NCI-H2171 (cell line): ENCODE results near the gene SOD1.
"Not testable (repeated sequence)": the region's sequence is repeated elsewhere in the genome, so short reads cannot be mapped to it uniquely, and the experiment has no call there.

ENCODE experiments used
- DNase-seq: peaks from one replicate; lab custom pipeline; 2025; lab: John Stamatoyannopoulos, UW

Gene SOD1

DNA sequence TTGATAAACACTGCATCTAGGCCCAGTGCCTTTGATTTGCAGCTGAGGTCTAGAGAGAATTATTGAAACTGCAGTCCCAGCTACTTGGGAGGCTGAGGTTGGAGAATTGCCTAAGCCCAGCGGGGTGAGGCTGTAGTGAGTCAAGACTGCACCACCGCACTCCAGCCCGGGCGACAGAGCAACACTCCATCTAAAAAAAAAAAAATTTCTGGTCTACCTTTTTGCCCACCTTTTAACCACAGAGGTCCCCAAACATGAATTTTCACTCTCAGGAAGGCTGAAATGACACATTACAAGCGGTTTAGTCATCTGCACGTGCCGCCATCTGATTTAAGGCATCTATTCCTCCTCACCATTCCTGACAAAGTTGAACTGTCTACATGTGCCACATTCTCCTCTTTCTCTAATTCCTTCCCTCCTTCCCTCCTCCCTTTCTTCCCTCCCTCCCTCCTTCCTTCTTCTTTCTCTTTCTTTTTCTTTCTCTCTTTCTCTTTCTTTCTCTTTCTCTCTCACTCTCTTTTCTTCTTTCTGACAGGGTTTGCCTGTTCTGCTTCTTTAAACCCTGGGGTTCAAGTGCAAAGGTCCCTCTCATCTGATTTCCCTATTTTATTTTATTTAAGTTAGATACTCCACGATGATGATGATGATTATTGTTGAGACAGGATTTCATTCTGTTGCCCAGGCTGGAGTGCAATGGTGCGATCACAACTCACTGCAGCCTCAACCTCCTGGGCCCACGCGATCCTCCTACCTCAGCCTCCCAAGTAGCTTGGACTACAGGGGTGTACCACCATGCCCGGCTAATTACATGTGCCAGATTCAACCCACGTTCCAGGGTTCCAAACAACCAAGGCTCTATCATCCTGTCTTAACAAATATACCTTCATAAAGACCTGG lies 3.0 kb upstream of the SOD1 start:
- no peak for DNase-seq

DNA sequence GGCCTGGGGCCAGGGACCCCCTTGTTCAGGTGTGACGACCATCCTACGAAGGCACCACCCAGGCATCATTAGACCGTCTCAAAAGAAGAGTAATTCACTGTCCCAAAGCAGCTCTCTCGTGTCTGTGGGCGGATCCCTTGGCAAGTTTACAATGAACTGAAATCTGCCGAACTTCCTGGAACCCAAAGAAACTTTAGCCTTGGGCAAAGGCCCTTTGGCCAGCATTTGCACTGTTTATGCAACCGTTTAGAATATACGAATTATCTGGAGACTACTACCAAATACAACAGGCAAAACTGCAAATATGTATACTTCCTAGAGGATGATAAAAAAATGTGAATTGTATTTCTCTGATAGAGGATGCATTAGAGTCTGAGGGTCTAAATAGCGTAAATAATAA lies 1.4 kb upstream of the SOD1 start:
- no peak for DNase-seq

DNA sequence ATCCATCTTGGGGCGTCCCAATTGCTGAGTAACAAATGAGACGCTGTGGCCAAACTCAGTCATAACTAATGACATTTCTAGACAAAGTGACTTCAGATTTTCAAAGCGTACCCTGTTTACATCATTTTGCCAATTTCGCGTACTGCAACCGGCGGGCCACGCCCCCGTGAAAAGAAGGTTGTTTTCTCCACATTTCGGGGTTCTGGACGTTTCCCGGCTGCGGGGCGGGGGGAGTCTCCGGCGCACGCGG lies 282 bp upstream of the SOD1 start:
- no peak for DNase-seq

DNA sequence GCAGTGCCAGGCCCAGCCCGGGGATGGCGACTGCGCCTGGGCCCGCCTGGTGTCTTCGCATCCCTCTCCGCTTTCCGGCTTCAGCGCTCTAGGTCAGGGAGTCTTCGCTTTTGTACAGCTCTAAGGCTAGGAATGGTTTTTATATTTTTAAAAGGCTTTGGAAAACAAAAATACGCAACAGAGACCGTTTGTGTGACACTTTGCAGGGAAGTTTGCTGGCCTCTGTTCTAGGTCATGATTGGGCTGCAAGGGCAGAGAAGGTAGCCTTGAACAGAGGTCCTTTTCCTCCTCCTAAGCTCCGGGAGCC lies 719 bp downstream of the SOD1 start:
- peak; percentile 10 for DNase-seq

DNA sequence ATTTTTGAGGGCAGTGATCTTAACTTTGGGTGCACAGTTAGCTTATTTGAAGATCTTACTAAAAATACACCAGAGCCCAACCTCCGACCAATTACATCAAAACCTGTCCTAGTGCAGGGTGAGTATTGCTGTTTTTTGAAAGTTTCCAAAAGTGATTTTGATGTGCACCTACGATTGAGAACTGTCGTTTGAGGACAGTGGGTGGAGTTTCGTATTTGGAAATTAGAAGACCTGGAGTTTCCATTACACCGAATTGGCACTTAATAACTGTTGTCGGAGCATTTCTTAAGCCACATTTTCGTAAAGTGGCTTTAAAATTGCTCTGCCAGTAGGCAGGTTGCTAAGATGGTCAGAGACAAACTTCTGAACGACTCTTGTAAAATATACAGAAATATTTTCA lies 1.1 kb downstream of the SOD1 start:
- no peak for DNase-seq

DNA sequence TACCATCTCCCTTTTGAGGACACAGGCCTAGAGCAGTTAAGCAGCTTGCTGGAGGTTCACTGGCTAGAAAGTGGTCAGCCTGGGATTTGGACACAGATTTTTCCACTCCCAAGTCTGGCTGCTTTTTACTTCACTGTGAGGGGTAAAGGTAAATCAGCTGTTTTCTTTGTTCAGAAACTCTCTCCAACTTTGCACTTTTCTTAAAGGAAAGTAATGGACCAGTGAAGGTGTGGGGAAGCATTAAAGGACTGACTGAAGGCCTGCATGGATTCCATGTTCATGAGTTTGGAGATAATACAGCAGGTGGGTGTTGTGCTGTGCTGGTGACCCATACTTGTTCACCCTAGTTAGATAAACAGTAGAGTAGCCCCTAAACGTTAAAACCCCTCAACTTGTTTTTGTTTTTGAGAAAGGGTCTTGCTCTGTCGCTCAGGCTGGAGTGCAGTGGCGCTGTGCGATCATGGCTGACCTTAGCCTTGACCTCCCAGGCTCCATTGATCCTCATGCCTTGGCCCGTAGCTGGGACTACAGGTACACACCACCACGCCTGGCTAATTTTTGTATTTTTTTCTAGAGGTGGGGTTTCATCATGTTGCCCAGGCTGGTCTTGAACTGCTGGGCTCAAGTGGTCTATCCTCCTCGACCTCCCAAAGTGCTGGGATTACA lies 4.2 kb downstream of the SOD1 start:
- DNase-seq = no peak

DNA sequence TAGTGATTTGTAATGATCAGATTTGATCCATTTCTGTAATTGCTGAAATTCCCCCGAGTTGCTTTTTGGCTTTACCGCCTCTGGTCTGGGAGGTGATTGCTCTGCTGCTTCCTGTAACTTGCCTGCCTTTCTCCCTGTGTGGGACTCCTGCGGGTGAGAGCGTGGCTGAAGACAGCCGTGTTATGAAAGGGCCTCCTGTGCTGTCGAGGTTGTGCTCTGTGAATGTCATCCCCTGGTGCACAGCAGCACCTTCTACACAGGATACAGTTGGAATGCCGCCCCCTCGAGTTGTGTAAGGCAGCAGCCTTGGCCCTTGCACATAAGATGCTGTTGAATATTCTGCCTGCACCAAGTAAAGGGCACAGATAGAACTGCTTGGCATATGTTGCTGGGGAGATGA lies 5.9 kb downstream of the SOD1 start:
- no peak for DNase-seq

DNA sequence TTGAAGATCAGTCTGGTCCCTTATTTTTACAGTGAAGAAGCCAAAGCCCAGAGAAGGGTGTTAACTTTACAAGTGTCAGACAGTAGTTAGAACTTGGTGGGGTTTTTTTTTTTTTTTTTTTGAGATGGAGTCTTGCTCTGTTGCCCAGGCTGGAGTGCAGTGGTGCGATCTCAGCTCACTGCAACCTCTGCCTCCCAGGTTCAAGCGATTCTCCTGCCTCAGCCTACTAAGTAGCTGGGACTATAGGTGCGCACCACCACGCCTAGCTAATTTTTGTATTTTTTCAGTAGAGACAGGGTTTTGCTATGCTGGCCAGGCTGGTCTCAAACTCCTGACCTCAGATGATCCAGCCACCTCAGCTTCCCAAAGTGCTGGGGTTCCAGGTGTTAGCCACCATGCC lies 6.4 kb downstream of the SOD1 start:
- not testable (repeated sequence) for DNase-seq

DNA sequence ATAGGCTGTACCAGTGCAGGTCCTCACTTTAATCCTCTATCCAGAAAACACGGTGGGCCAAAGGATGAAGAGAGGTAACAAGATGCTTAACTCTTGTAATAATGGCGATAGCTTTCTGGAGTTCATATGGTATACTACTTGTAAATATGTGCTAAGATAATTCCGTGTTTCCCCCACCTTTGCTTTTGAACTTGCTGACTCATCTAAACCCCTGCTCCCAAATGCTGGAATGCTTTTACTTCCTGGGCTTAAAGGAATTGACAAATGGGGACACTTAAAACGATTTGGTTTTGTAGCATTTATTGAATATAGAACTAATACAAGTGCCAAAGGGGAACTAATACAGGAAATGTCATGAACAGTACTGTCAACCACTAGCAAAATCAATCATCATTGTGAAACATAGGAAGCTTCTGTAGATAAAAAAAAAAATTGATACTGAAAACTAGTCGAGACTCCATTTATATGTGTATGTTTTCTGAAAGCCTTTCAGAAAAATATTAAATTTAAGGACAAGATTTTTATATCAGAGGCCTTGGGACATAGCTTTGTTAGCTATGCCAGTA lies 7.0 kb downstream of the SOD1 start:
- no peak for DNase-seq

DNA sequence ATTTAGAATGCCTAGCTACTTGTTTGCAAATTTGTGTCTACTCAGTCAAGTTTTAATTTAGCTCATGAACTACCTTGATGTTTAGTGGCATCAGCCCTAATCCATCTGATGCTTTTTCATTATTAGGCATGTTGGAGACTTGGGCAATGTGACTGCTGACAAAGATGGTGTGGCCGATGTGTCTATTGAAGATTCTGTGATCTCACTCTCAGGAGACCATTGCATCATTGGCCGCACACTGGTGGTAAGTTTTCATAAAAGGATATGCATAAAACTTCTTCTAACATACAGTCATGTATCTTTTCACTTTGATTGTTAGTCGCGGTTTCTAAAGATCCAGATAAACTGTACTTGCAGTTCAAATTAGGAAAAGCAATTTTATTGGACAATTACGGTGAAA lies 7.6 kb downstream of the SOD1 start:
- no peak for DNase-seq

DNA sequence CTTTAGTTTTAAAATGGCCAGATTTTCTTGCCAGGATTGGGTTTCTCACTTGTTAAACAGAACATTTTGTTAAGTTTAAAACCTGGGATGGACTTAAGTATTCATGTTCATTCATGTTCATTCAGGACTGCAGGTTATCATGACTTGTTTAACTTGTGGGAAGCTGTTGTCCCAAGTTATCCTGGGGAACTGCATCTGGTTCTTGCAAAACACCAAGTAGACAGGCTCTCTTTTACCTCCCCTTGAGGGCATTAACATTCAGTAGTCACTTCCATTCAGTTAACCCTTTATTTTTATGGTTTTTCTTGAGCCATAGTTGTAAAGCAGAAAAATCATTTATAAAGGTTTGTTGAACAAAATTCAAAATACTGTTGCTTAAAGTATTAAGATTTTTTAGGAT lies 8.1 kb downstream of the SOD1 start:
- no peak for DNase-seq

DNA sequence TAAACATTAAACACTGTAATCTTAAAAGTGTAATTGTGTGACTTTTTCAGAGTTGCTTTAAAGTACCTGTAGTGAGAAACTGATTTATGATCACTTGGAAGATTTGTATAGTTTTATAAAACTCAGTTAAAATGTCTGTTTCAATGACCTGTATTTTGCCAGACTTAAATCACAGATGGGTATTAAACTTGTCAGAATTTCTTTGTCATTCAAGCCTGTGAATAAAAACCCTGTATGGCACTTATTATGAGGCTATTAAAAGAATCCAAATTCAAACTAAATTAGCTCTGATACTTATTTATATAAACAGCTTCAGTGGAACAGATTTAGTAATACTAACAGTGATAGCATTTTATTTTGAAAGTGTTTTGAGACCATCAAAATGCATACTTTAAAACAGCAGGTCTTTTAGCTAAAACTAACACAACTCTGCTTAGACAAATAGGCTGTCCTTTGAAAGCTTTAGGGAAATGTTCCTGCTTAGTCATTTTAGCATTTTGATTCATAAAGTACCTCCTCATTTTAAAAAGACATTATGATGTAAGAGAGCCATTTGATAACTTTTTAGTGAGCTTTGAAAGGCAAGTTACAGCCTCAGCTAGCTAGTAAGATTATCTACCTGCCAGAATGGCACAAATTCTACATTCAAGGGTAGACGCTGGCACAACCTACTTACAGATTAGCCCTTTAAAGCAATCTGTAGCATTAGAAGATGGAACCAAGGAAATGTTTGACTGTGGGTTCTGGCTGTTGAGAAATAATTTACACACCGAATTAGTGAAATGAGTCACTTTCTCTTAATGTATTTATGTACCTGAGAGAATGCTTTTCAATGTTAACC lies 9.4 kb downstream of the SOD1 start:
- DNase-seq = no peak

DNA sequence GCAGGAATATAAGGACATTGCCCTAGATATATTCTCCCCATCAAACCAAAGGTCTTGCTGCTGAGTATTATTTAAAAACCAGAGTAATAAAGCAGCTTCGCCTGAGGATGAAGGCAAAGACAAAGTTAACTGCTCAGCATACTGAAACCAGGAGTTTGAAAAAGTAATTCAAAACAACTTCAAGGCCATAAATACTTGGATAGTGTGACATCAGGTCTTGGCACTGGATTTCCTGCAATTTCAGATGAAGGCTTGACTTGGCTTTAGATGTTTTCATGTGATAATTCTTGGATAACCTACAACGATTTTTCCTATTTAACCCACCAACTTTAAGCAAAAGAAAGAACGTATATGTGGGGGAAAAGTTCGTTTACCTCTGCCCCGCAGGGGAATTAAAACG lies 10.6 kb downstream of the SOD1 start:
- DNase-seq = no peak

DNA sequence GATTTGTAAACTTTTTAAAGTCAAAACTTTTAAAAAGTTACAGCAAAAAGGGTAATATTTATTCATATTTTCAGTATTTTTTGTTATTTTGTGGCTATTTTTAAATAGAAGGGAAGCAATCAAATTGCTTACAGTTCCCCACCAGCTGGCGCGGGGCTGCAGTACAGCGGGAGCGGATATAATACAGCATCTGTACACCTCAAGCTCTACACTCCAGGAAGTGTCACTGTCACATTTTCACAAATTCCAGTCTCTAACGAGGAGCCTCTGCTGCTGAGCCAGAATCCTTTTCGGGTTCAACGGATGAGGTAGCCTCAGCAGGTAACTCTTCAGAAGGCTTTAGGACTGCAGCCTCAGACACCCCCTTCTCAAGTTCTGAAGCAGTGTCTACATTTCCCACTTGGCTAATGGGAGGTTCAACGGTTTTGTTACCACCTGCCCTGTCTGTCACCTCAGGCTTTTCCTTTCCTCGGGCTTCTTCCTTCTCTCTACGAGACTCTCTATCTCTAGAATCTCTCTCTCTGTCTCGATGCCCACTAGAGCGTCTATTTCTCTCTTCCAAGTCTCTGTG lies 11.7 kb downstream of the SOD1 start:
- DNase-seq = peak; percentile 5

DNA sequence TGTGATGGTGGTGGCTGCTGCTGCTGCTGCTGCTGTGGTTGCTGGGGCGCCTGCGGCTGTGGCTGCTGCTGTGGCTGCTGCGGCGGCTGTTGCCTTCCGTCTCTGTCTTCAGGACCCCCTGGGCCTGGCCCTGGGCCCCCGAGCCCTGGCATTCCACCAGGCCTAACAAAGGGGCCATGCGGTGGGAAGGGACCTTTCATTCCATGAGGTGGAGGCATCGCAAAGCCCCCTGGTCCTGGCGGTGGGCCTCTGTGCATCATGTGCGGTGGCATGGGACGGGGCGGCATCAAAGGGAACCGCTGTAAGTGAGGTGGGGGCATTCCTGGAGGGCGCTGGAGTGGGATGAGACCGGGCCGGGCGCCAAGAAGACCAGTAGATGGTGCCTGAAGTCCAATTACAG lies 12.4 kb downstream of the SOD1 start:
- DNase-seq = no peak

DNA sequence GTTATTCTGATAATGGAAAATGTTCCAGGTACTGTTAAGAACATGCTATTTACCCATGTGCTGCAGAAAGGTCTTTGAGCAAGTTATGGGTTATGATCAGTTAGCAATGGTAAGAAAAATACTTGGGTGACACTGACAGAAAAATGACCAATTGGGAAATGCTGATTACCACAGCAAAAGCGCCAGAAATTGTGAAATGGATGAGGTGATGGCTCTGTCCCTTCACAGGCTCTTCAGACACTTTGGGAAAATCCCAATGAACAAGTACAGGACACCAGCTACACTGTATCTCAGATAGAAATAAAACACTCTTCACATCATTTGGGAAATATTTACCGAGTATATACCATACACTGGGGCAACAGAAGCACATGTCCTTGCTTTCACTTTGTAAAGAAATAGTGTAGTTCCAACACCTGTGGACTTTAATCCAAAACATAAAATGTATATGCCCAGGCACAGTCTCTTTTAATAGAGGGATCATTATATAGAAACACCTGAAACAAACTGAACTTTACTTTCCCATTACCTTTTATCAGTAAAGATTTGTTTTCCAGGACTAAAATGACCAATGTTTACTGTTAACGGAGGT lies 13.9 kb downstream of the SOD1 start:
- DNase-seq = no peak

DNA sequence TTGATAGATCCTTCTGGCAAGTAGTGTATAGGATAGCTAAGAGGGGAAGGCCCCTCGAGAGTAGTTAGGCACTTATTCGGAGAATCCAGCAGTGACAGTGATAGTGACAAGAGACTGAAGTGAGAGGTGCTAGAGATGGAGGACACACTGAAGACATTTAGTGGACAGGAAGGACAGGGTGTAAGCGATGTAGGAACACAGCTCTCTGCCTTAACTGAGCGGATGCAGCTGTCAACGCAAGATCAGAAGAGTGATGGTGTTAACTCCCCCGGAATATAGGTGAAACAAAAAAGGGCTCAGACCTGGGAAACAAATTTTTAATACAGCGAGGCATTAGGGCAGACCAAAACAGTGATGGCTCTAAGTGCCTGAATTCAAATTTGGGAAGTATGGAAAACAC lies 15.8 kb downstream of the SOD1 start:
- no peak for DNase-seq

DNA sequence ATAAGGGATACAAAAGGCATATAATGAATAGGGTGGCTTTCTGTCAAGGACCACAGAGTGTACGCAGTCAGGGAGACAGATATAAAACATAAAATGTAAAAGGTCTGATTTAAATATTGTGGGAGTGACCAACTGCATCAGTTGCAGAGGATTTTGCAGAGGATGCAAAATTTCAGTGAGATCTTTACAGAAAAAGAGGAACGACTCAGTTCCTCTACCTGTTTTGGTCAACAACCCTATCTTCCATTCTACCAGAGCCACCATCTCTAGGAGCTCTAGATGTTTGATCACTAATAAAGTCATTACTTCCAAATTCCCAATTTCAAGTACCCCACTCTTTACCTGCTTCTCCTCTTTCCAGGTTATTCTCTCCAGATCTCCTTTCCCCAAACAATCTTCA lies 16.5 kb downstream of the SOD1 start:
- DNase-seq = no peak

DNA sequence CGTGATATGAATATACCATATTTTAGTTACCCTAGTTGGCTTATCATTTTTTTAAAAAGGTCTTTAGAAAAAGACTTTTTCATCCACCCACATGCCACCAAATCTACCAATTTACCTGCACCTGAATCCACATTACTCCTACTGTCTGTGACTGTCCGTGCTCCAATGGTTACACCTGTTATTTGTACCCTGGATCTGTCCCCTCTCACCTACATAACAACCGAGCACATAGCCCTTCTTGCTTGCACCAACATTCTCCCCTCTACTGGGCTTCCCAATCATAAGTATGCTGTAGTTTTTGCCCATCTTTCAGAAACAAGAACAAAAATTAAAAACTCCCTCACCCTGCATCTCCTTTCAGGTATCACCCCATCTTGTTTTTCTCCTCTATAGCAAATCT lies 17.6 kb downstream of the SOD1 start:
- DNase-seq = no peak

DNA sequence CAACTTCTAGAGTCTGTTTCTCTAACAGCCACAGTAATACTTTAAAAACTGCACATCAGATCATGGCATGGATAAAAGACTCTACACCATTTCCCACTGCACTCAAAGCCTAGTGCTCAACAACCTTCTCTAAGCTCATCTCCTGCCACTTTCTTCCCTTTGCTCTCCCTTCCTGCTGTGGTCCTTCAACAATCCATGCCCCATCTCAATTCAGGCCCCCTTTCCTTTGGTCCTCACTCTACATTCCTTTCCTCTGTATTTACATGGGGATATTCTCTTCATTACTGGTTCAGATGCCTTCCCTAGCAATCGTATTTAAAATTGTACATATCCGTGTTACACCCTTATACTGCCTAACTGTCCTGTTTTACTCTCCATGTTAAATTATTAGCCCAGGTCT lies 19.0 kb downstream of the SOD1 start:
- no peak for DNase-seq

DNA sequence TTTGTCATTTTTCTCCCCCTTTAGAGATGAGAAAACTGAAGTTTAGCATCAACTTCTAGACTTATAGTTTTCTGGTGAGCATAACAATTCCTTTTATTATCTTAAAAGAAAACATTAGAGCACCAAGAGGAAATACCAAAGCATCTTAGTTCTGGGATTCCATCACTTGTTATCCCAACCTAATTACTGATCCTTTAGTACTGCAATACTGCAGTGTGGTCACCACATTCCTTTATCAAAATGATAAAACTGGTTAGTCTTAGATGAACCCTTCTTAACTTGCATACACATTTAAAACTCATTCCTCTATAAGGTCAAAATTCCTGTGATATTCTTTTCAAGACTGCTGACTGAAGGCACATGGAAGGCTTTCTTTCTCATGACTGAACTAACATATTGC lies 23.1 kb downstream of the SOD1 start:
- DNase-seq = no peak

DNA sequence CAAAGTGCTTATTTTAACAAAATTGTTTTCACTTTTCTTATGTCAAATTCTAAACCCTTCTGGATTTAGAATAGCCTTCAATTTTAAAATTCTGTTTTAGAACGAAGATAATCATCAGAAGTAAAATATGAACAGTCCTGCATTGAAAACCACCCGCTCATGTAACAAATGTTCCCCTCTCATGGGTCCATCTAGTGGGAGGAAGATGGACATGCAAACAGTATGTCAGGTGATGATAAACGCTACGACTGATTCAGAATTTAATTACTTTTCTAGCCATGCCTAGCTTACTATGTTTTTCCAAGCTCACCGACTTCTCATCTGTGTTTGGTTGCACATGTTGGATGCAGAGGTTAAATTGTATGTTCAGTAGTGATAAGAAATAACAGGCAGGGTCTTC lies 23.5 kb downstream of the SOD1 start:
- DNase-seq = no peak
